ENCODE results near the gene BOLA3. TPM values are rescaled to one million over a fixed set of nuclear protein-coding genes. Genes with fewer than 3 reads are reported as not detected.

BOLA3 gene
- total and polyA plus RNA-seq, 10 of the 15 experiments (the other 5 are each of a cell fraction or from before 2014, with no cell fraction given): 62.6 to 300 (median 134) TPM

DNA sequence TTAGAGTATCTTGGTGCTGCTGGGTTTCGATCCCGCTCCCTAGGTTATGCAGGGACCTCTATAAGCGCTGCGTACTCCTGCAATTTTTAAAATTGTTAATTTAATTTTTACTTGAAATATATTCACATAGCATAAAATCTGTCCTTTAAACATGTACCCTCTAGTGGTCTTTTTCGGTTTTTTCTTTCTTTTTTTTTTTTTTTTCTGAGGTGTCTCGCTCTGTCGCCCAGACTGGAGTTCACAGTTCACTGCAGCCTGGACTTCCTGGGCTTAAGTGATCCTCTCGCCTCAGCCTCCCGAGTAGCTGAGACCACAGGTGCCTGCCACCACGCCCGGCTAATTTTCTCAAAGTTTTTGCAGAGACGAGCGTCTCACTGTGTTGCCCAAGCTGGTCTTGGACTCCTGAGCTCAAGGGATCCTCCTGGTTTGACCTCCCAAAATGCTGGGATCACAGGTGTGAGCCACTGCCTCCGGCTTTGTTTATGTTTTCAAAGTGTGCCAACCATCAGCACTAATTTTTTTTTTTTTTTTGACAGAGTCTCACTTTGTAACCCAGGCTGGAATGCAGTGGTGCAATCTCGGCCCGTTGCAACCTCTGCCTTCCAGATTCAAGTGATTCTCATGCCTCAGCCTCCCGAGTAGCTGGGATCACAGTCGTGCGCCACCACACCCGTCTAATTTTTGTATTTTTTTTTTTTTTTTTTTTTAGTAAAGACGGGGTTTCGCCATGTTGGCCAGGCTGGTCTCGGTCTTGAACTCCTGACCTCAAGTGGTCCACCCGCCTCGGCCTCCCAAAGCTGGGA, 31.6 kb upstream of the BOLA3 start (continued):
- TF ChIP-seq MAX (IDR thresholded peaks at IDR 0.05; ENCODE audit: low read depth, low read length) (no peak), YY1 (IDR thresholded peaks at IDR 0.05; ENCODE audit: low read depth, low read length) (no peak), HDAC6 (IDR thresholded peaks at IDR 0.05; ENCODE audit: unreplicated experiment) (no peak), BCL11A (IDR thresholded peaks at IDR 0.05; ENCODE audit: low read depth, low read length) (no peak), ZBED1 (IDR thresholded peaks at IDR 0.05; ENCODE audit: borderline replicate concordance) (no peak), FOXK2 (IDR thresholded peaks at IDR 0.05) (no peak), PAX8 (IDR thresholded peaks at IDR 0.05) (0 out of 2 replicates have a peak, but pooled peaks have one; percentile 60), WRNIP1 (IDR thresholded peaks at IDR 0.05; ENCODE audit: borderline replicate concordance, low read depth, low read length) (no peak), SIX5 (IDR thresholded peaks at IDR 0.05; ENCODE audit: low read depth, low read length, severe bottlenecking) (no peak), TCF3 (IDR thresholded peaks at IDR 0.05; ENCODE audit: borderline replicate concordance, insufficient read depth, low read depth, low read length) (no peak), ZNF384 (IDR thresholded peaks at IDR 0.05; ENCODE audit: borderline replicate concordance, low read depth, low read length) (peak; percentile 91), STAT3 (IDR thresholded peaks at IDR 0.05; ENCODE audit: low read depth, low read length) (no peak), SMARCA5 (IDR thresholded peaks at IDR 0.05) (peak; percentile 75; the same call in 1 of the 2 replicates), RBBP5 (conservative IDR thresholded peaks at IDR 0.05) (no peak), SREBF2 (IDR thresholded peaks at IDR 0.05; ENCODE audit: low read length) (no peak), IRF4 (IDR thresholded peaks at IDR 0.05; ENCODE audit: low read depth, low read length) (no peak), ZNF622 (IDR thresholded peaks at IDR 0.05) (no peak), RELA (IDR thresholded peaks at IDR 0.05; ENCODE audit: borderline replicate concordance, partially characterized antibody) (no peak), DPF2 (IDR thresholded peaks at IDR 0.05) (no peak), SUZ12 (IDR thresholded peaks at IDR 0.05; ENCODE audit: unreplicated experiment) (no peak), MTA3 (IDR thresholded peaks at IDR 0.05; ENCODE audit: borderline replicate concordance, low read length) (no peak), BRCA1 (IDR thresholded peaks at IDR 0.05; ENCODE audit: low read depth, low read length) (no peak), SMC3 (IDR thresholded peaks at IDR 0.05; ENCODE audit: borderline replicate concordance, low read length) (no peak), NR2C1 (IDR thresholded peaks at IDR 0.05) (peak; percentile 43; the same call in 1 of the 2 replicates), CBX3 (IDR thresholded peaks at IDR 0.05; ENCODE audit: borderline replicate concordance, low read depth) (no peak), NFYA (IDR thresholded peaks at IDR 0.05; ENCODE audit: borderline replicate concordance, low read depth, low read length) (no peak), POU2F2 (IDR thresholded peaks at IDR 0.05; ENCODE audit: borderline replicate concordance, low read depth, low read length) (no peak)
- TF ChIP-seq, protein P1, sequence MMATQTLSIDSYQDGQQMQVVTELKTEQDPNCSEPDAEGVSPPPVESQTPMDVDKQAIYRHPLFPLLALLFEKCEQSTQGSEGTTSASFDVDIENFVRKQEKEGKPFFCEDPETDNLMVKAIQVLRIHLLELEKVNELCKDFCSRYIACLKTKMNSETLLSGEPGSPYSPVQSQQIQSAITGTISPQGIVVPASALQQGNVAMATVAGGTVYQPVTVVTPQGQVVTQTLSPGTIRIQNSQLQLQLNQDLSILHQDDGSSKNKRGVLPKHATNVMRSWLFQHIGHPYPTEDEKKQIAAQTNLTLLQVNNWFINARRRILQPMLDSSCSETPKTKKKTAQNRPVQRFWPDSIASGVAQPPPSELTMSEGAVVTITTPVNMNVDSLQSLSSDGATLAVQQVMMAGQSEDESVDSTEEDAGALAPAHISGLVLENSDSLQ (IDR thresholded peaks at IDR 0.05): peak; percentile 20; the same call in 1 of the 2 replicates
- TF ChIP-seq, protein P2, sequence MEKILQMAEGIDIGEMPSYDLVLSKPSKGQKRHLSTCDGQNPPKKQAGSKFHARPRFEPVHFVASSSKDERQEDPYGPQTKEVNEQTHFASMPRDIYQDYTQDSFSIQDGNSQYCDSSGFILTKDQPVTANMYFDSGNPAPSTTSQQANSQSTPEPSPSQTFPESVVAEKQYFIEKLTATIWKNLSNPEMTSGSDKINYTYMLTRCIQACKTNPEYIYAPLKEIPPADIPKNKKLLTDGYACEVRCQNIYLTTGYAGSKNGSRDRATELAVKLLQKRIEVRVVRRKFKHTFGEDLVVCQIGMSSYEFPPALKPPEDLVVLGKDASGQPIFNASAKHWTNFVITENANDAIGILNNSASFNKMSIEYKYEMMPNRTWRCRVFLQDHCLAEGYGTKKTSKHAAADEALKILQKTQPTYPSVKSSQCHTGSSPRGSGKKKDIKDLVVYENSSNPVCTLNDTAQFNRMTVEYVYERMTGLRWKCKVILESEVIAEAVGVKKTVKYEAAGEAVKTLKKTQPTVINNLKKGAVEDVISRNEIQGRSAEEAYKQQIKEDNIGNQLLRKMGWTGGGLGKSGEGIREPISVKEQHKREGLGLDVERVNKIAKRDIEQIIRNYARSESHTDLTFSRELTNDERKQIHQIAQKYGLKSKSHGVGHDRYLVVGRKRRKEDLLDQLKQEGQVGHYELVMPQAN (conservative IDR thresholded peaks at IDR 0.05): no peak
